Cortex of kidney (tissue), 1 donor: ENCODE measurements around the gene OR4X2.
"Not testable (repeated sequence)": the region's sequence is repeated elsewhere in the genome, so short reads cannot be mapped to it uniquely, and the experiment has no call there.

Experiments
- DNase-seq: peaks from one replicate; lab custom pipeline; 2025; lab: John Stamatoyannopoulos, UW

OR4X2 gene

GRCh38 chr11:48244804-48245203 is at the start of gene OR4X2:
Gene OR4X2 (plus strand): TSS chr11:48245104. CDS start chr11:48245104, 0 bp downstream.
- no peak for DNase-seq

GRCh38 chr11:48207881-48208280 is 37.0 kb upstream of the OR4X2 start:
- DNase-seq: no peak

GRCh38 chr11:48210052-48210451 is 34.9 kb upstream of the OR4X2 start:
- no peak for DNase-seq

GRCh38 chr11:48216510-48216909 is 28.4 kb upstream of the OR4X2 start, which contains the start of gene OR4B1:
Gene OR4B1 (plus strand): TSS chr11:48216810. CDS start chr11:48216810, 0 bp downstream.
- DNase-seq: no peak

GRCh38 chr11:48228761-48229160 is 16.1 kb upstream of the OR4X2 start:
- no peak for DNase-seq

GRCh38 chr11:48230057-48230456 is 14.8 kb upstream of the OR4X2 start:
- DNase-seq: not testable (repeated sequence)

- DNase-seq: no peak
Measured at GRCh38 chr11:48237727-48238126, 7.2 kb upstream of the OR4X2 start.

- DNase-seq: no peak
Measured at GRCh38 chr11:48242501-48242900, 2.4 kb upstream of the OR4X2 start.

- no peak for DNase-seq
Measured at GRCh38 chr11:48248902-48249301, 4.0 kb downstream of the OR4X2 start.

GRCh38 chr11:48261600-48261999 is 16.7 kb downstream of the OR4X2 start:
- DNase-seq: no peak

GRCh38 chr11:48263423-48263911 is 18.6 kb downstream of the OR4X2 start, which contains the start of gene OR4X1:
Gene OR4X1 (plus strand): TSS chr11:48263861. CDS start chr11:48263861, 0 bp downstream.
- DNase-seq: no peak

GRCh38 chr11:48270621-48271020 is 25.7 kb downstream of the OR4X2 start:
- no peak for DNase-seq

- DNase-seq: no peak
Measured at GRCh38 chr11:48272606-48273005, 27.7 kb downstream of the OR4X2 start.
